Breast epithelium (tissue), 3 donors: ENCODE measurements around the gene TEX22.

Experiments used
- CTCF ChIP-seq, 3 donors: fragments of 450-650 bp; IDR thresholded peaks; one replicate each; pipeline ENCODE4 v1.5.1; 2016 to 2017; ENCODE audit warnings: antibody characterized with exemption in 3 of 3, mild to moderate bottlenecking in 3 of 3, moderate library complexity in 3 of 3
- POLR2AphosphoS5 ChIP-seq, 3 donors: sonication (generic); formaldehyde crosslinking; IDR thresholded peaks; one replicate each; pipeline ENCODE4 v1.6.1; 2017; ENCODE audit warnings: antibody characterized with exemption in 3 of 3

- TF ChIP-seq CTCF (IDR thresholded peaks at IDR 0.05) (no peak), POLR2AphosphoS5 (IDR thresholded peaks at IDR 0.05) (no peak)
These were observed 47.0 kb downstream of the TEX22 start for GRCh38 chr14:105445290-105445689.
